NCI-H82 treated with DMSO at 0.1 percent for 48 hours (cell line): ENCODE data around the gene CCRL2.
A peak's percentile ranks its signal among the peaks of the same experiment; 100 is the strongest.
"Not testable (repeated sequence)": the region's sequence is repeated elsewhere in the genome, so short reads cannot be mapped to it uniquely, and the experiment has no call there.

ENCODE experiments used
- DNase-seq: peaks from one replicate; lab custom pipeline; 2025; ENCODE audit not compliant: unreplicated experiment; lab: John Stamatoyannopoulos, UW

The CCRL2 gene

DNA sequence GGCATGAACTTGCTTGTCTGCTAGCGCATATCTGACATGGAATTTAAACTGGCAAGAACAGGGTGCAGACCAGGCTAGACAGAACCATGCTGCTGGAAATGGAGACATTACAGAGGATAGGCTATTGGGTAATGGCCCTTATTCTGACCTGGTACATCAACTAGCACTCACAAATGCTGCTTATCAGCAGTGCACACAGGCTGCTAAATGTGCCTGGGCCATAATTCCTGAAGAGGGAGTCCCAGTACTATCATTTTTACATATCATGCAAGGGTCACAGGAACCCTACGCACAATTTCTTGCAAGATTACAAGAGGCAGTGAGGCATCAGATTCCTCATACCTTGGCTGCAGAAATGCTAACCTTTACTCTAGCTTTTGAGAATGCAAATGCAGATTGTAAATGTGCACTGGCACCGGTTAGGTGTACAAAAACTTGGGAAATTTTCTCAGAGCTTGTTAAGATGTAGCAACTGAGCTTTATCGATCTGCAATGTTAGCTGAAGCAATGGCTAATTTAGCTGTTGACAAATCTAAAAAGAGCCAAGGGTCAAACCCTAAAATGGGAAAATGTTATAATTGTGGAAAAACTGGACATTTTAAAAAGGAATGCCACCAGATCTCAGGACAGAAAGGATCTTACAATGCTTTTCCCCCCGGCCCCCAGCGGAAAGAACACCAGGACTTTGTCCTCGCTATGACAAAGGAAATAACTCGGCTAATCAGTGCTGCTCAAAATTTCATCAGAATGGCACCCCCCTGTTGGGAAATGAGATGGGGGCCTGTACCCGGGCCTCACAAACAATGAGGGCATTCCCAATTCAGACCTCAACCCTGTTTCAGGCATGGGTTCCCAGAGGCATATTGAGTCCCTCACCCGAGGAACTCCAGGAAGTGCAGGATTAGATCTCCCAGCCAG lies 21.1 kb downstream of the CCRL2 start:
- DNase-seq: no peak

DNA sequence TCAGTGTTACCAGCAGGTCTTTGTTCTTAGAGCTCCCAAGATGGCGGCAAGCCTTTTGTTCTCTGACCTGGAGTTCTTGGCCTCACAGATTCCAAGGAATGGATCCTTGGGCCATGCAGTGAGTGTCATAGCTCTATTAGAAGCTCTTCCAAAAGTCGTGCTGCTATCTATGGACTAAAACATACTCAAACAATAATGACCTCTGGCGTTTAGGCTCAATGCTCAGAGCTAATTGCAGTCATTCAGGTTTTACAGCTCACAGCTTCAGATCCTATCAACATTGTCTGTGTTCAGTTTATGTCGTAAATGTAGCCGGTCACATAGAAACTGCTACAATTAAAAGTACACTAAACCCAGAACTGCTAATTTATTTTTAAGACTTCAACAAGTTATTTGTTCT lies 22.2 kb downstream of the CCRL2 start:
- no peak for DNase-seq

- DNase-seq: no peak
Observed at GRCh38 chr3:46429671-46430070, 22.6 kb downstream of the CCRL2 start.

GRCh38 chr3:46430879-46431278 lies 23.8 kb downstream of the CCRL2 start:
- not testable (repeated sequence) for DNase-seq

DNA sequence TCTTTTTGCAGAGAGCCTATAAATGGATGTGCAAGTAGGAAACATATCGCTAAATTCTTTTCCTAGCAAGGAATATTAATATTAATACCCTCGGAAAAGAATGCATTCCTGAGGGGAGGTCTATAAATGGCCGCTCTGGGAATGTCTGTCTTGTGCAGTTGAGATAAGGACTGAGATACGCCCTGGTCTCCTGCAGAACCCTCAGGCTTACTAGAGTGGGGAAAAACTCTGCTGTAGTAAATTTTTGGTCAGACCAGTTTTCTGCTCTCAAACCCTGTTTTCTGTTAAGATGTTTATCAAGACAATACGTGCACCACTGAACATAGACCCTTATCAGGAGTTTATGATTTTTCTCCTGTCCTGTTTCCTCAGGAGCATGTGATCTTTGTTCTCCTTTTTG lies 24.8 kb downstream of the CCRL2 start:
- DNase-seq: not testable (repeated sequence)

DNA sequence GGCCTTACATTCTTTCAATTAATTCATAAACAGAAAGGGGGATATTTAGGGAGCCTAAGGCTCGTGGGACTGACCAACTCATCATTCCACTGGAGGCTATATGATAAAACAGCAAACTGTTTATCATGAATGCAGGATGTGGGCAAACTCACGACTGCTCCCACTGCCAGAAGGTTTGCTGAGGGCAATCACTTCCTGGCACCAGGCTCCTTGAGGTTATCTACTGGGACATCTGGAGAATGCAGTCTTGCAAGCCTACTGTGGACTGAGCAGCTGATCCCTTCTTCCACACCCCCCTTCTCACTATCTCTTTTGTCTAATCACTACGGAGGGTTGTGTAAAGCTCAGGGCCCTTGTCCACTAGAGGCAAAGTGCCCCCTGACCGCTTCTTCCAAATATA lies 26.1 kb downstream of the CCRL2 start:
- DNase-seq: not testable (repeated sequence)

DNA sequence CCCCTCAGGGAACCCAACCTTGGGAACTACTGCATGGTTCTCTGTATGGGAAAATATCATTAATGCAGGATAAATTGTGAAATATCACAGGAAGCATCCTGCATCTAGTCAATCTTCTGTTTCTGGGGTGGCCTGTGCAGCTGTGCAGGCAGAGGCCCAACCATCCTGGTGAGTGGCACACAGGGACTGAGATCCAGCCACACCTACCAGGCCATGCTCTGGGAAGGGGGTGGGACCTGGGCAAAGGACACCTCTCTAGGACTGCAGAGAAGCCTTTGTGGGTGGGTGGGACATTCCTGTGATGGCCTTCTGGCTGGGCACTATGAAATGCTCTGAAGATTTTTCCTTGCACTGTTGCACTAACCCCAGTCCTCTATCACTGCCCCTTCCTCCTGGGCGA lies 26.8 kb downstream of the CCRL2 start:
- DNase-seq: no peak

DNA sequence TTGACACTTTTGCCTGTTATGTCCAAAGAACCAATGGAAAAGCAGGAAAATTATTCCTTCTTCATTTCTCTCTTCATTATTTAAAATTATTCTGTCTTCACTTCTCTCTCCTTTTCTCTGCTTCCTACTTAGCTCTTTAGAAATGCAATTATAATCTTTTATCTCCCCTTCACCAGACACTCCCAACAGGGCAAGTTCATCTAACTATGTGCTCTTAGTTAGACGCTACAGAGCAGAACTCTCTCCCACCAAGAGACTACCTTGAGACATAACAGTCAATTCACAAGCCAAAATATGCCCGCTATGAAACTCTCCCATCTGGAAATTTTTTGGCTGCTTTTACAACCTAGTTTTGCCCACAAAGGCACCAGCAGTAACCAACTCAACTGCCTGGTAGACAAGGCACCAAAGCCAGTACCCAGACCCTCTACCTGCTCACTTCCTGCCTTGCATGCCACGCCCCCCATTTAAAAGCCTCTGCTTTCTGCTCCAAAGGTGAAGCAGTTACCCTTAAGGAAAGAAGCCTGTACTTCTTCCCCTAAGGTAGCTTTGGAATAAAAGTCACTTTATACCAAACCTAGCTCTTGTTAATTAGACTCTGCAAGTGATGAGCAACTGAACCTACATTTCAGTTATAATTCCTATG lies 28.1 kb downstream of the CCRL2 start:
- no peak for DNase-seq

DNA sequence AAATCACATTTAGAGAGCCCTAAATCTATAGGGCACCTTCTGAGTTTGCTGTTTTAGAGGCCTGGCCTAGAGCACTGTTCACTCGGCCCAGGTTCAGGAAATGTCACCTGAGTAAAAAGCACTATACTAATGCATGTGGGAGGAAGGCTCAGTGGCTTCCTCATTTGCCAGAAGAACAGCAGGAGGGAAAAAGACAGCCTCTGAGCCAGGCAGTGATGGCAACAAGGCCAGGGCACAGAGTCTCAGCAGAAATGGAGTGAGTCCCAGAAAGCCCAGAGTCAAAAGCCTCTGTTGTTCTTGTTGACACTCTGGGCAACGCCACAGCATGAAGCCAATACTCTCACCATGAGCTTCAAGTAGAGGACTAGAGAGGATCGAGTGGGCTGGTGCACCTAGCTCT lies 31.8 kb downstream of the CCRL2 start:
- DNase-seq: no peak

- DNase-seq: no peak
Observed at GRCh38 chr3:46440531-46441294, 33.7 kb downstream of the CCRL2 start.

- DNase-seq: peak; percentile 1
Observed at GRCh38 chr3:46442576-46443530, 35.8 kb downstream of the CCRL2 start.

GRCh38 chr3:46447228-46447985 lies 40.3 kb downstream of the CCRL2 start:
- DNase-seq: peak; percentile 0

GRCh38 chr3:46448721-46449120 lies 41.7 kb downstream of the CCRL2 start:
- no peak for DNase-seq

GRCh38 chr3:46449755-46450552 lies 42.9 kb downstream of the CCRL2 start:
- no peak for DNase-seq

DNA sequence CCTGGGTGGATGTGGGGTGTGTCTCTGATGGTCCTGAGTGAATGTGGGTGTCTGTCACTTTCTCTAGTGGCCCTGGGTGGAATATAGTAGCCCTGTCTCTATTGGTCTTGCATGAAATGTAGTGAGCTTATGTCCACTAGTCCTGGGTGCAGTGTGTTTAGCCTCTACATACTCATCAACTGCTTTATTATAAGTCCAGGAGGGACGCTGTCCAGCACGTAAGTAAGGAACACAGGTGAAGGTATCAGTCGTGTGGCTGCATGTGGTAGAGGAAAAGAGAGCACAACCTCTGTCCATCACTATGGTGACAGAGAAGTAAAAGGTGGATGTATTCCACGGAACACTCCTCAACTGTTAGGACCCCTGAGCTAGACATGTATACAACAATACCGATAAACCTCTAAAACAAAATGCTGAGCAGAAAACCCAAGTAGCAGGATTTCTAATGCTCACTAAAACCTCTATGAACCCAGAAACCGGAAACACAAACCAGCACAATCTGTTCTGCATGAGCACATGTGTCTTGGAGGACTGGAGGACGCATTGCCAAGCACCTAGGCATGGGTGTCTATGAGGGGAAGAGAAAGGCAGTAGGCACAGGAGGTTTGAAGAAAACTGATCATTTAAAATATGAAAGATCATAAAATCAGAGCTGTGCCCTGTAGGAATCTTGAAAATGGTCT lies 46.6 kb downstream of the CCRL2 start:
- no peak for DNase-seq

DNA sequence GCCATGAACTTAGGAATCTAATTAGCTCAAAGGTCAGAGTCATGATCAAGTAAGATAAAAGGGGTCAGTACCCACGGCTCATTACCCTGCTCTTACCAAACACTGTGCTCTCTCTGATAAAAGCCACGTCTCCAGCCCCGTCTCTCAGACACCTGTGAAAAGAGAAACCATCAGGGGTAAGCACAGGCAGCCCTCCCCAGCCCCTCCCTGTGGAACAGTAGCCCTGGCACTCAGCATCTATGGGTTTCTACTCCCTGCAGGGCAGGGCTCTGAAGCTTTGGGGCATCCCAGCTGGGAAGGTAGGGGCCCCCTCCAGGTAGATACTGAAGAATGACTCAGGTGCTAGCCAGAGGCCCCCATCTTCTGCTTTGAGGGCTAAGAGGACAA lies 47.1 kb downstream of the CCRL2 start:
- DNase-seq: no peak

DNA sequence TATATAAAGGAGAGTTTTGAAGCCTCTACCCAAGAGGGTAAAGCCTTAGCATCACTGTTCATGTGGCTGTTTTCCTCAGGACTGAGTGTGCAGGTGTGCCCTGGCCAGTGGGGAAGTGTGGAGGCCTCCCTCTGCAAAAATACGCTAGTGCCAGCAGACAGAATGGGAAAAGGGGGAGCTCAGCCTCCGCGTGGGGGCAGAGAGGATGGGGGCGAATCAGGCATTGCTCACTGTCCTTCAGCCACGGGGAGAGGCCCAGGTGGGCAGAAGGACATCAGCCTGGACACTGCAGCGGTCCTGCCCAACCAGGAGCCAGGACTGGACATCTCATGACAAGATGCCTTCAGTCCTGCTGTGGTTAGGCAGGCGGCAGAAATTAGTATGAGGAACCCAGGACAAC lies 47.5 kb downstream of the CCRL2 start:
- DNase-seq: no peak
